ENCODE data around the gene ESPNL.

Gene ESPNL

DNA sequence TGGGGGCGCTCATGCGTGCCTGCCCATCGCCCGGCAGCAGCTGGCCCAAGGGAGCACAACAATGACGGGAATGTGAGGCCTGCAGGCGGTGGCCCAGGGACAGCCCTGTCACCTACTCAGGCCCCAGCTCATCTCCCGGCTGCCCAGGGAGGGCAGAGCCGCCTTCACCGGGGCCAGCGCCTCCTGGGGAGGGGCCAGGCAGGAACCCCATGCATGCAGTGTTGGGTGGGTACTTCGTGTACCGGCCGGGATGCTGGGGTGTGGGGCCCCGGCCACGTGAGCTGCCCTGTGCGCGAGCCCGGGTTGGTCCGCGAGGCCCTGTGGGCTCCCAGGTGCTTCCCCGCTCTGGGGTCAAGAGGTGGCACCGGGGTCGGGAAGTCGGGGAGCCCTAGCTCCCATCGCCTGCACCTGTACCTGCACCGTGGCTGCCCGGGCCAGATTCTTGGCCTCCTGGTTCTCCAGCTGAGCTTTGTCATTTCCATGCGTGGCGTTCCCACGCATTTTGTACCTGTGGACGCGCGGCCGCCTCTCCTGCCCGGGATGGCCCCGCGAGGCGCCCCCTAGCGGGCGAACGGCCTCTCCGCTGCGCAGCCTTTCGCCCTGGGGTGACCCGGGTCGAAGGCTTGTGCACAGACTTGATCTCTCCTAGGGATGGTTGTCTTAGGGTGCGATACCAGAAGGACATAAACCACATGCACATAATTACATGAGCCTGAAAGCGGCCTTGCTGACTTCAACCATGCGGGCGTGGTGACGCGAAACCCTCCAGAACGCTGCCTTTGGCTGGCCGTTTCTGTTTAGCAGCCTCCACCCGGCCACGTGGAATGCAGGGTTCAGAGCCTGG lies 39.3 kb downstream of the ESPNL start:
- DNase-seq: no peak

DNA sequence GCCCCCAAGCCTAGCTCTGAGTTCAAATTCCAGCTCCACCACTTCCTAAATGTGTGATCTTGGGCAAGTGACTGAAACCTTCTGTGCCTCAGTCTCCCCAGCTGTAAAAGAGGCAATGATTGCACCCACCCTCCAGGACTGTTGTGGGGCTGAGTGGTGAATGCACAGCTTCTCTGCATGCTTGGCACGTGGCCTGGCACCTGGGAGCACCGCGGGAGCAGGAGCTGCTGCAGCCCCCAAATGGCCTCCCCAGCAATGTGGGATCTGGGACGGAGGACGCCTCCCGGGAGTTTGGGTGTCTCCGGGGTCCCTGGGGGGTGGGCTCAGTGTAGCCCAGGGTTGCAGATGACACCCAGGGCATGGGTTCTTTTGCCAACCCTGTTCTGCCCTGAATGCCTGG lies 39.9 kb downstream of the ESPNL start:
- DNase-seq: no peak

- no peak for DNase-seq
Measured at GRCh38 chr2:238140721-238141540, 40.8 kb downstream of the ESPNL start.

DNA sequence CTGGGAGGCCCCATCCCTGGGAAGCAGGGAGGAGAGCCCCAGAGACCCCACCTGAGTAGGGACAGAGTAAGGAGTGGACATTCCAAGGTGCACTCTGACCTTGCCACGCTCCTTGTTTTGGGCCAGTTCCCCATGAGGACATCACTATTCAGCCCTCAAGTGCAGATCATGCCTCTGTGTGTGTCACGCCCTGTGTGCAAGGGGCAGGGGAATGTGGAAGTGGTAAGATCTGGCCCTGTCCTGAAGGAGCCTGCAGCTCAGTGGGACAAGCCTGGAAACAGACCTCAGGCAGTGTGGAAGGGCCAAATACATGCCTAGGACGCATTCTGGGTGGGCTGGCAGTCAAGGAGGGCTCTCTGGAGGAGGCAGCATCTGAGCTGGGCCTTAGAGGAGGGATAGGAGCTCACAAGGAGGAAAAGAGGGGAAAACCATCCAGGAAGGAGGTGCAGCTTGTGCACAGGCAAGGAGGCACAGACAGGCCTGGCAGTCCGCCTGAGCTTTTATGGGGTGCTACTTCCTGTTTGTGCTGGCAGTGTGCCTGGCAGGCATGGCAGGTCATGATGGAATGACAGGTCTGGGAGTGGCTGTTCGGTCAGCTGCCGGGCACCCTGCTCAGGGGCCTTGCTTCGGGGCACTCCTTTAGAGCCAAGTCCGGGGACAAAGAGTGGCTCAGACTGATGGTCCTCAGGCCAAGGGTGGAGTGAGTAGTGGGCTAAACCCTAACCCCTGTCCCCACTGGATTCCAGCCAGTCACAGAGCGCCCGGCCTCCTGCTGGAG lies 41.6 kb downstream of the ESPNL start:
- DNase-seq: no peak

GRCh38 chr2:238142382-238143205 lies 42.5 kb downstream of the ESPNL start:
- DNase-seq: no peak

- no peak for DNase-seq
Measured at GRCh38 chr2:238143239-238143951, 43.3 kb downstream of the ESPNL start.

DNA sequence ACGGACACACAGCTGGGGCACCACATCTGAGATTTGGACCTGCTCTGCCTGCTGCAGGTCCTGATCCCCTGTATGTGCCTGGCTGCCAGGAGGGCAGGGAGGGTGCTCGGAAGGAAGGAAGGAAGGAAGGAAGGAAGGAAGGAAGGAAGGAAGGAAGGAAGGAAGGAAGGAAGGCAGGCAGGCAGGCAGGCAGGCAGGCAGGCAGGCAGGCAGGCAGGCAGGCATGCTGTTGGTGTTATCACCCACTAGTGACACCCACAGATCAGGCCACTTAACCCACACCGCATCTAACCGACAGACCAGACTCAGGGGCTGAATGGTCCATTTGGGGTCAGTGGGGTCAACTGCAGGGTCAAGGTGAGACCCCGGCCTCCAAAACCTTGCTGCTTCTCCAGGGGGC lies 44.1 kb downstream of the ESPNL start:
- DNase-seq: no peak

DNA sequence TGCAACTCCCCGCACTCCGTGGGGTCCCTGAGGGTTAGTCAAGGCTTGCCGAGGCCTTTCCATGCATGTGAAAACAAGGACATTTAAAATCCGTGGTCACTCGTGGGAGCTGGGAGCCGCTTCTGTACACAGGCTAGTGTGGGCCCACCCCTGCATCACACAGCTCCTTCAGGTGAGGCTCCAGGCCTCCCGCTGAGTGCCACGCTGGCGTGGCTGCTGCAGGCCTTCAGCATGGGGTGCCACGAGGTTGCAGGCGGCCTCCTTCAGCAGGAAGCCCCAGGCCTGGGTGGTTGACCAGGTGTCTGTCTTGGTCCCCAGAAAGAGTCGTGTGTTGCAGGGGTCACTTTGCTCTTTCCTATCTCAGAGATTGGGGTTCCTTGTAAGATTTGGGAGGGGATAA lies 44.9 kb downstream of the ESPNL start:
- no peak for DNase-seq

DNA sequence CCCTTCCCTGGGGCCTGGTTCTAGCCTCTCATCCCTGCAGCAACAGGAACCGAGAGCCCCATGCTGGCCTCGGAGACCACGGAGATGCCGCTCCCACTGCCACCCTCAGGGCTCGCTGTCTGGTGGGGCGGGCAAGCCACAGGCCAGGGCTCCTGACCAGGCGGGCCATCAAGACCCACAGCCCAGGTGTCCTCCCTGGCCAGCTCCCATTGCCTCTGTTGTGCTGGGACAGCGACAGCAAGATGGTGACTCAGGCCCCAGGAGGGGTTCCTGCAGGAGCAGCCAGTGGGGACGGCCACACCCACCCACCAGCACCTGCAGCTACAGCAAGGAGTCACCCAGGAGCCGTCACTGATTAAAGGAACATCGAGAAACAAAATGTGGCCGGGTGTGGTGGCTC lies 45.7 kb downstream of the ESPNL start:
- no peak for DNase-seq

DNA sequence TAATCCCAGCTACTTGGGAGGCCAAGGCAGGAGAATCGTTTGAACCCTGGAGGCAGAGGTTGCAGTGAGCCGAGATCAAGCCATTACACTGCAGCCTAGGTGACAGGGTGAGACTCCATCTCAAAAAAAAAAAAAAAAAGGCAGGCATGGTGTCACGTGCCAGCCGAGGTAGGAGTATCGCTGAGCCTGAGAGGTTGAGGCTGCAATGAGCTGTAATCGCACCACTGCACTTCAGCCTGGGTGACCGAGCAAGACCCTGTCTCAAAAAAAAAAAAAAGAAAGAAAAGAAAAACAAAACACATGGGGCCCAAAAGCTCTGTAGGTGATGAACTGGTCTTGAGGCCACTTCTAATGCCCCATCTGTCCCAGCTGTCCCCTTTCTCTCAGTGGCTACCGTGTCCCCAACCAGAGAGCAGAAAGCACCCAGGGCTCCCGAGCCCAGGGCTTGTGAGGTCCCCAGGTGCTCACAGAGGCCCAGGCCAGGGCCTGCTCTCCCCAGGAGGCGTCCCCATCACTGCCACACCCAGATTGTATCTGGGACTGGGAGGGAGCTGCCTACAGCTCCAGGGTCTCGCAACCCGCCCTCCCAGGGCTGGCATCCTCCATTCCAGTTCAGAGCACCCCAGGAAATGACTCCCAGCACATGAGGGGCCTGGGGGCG lies 46.9 kb downstream of the ESPNL start:
- no peak for DNase-seq

DNA sequence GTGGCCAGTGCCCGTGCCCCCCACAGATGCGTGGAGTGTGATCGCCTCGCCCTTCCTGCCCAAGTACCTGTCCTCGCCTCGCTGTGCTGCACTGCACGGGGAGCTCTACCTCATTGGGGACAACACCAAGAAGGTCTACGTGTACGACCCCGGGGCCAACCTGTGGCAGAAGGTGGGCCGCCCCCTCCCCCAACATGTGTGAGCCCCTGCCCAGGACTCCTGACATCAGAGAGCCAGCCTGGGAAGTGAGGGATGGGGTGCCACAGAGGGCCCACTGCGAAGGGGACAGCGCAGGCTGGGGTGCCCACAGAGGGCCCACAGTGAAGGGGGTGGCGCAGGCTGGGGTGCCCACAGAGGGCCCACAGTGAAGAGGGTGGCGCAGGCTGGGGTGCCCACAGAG lies 48.8 kb downstream of the ESPNL start:
- DNase-seq: no peak

DNA sequence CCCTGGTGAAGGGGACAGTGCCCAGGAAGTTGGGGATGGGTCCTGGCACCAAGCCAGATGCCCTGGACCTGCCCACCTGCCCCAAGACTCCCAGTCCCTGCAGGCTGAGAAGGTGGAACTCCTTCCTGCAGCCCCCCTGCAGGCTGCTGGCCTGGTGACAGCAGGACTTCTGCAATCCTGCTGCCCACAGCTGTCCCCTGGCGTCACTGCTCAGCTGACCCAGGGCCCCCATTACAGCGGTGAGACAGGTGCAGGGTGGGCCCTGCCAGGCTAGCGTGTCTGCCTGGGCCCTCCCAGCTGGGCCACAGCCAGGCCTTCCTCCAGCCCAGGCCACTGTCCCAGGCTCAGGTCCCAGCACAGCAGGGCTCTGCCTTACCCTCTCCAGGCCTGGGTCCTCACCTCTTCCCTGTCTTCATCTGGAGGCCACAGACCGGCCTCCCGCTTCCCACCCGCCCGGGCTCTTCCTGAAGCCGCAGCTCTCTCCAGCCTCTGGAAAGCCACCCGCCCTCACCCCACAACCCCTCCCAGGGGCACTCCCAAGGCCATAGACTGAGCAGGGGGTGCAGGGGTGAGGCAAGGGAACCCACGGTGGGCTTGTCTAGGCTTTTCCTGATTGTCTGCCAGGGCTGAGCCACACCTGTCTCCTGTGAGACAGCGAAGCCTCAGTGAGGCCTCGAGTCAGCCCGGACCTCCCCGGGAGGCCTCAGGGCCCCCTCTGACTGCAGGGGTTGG lies 49.9 kb downstream of the ESPNL start:
- no peak for DNase-seq

- DNase-seq: no peak
Measured at GRCh38 chr2:238150686-238151085, 50.5 kb downstream of the ESPNL start.

DNA sequence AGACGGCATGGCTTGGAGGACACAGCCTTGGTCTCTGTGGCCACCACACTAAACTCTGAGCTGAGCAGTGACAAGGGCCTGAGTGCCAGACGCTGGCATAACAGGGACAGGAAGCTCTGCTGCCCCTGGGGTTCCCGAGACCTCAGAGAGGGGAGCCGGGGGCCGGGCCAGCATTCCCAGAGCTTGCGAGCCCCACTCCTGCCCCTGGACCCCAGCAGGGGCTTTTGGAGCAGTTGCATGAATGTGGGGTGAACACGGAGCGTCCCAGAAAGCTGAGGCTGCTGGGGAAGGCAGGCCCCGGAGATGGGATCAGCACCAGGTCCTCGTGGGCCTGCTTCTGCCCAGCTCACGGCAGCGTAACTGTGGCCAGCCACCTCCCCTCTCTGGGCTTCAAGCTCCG lies 51.1 kb downstream of the ESPNL start:
- DNase-seq: no peak

GRCh38 chr2:238151628-238152235 lies 51.6 kb downstream of the ESPNL start:
- DNase-seq: no peak

GRCh38 chr2:238152771-238153688 lies 52.9 kb downstream of the ESPNL start:
- no peak for DNase-seq

- DNase-seq: no peak
Measured at GRCh38 chr2:238154570-238154969, 54.4 kb downstream of the ESPNL start.

Measured in anterior cingulate cortex (tissue), 58 donors.